NCI-H1417 treated with DMSO at 0.1 percent for 48 hours (cell line): Measurements from ENCODE around the gene CAMK2G.

ENCODE experiments used
- DNase-seq: peaks from one replicate; lab custom pipeline; 2025; lab: John Stamatoyannopoulos, UW

The CAMK2G gene

GRCh38 chr10:73771722-73772280 is 102.6 kb downstream of the CAMK2G start:
- DNase-seq = peak; percentile 19

- DNase-seq = no peak
Observed at GRCh38 chr10:73769396-73769795, 105.0 kb downstream of the CAMK2G start.

- DNase-seq = no peak
Observed at GRCh38 chr10:73768881-73769280, 105.5 kb downstream of the CAMK2G start.

GRCh38 chr10:73765066-73765465 is 109.3 kb downstream of the CAMK2G start:
- no peak for DNase-seq

- no peak for DNase-seq
Observed at GRCh38 chr10:73763343-73763742, 111.0 kb downstream of the CAMK2G start.

- no peak for DNase-seq
Observed at GRCh38 chr10:73762915-73763314, 111.4 kb downstream of the CAMK2G start.
